ENCODE measurements around the gene PDE4A. TPM values are rescaled to one million over a fixed set of nuclear protein-coding genes. Genes with fewer than 3 reads are reported as not detected.

The PDE4A gene
- total RNA-seq, 1 experiment from 2014 or later = 10.4 TPM

- Histone ChIP-seq H3K9me3 (ENCODE audit: insufficient read depth, low read depth) (no peaks in the 10 kb centered on the region), H3K9me2 (ENCODE audit: insufficient read depth) (no peaks in the 10 kb centered on the region), H3K4me3 (peak overlapping the region; percentile 43; the same call in 1 of the 2 replicates), H3K27ac (no peak overlapping the region), H3K36me3 (ENCODE audit: low read depth) (no peaks in the 10 kb centered on the region), H3K79me2 (ENCODE audit: low read depth) (no peaks in the 10 kb centered on the region), H3K4me2 (peak overlapping the region; percentile 79), H2AFZ (no peak overlapping the region), H3F3A (ENCODE audit: insufficient read depth, low read depth) (peaks cover 29% of the 10 kb centered on the region), H3K27me3 (ENCODE audit: insufficient read depth, low read depth) (peaks cover 36% of the 10 kb centered on the region), H3K4me1 (replicated peaks; ENCODE audit: insufficient read depth) (0 out of 2 replicates have a peak, but pooled peaks cover 9% of the 10 kb centered on the region), H4K20me1 (ENCODE audit: insufficient read depth) (no peaks in the 10 kb centered on the region)
- TF ChIP-seq EZH2 (IDR thresholded peaks at IDR 0.05; ENCODE audit: low read depth) (no peak), CTCF (conservative IDR thresholded peaks at IDR 0.05) (no peak)
- ChIA-PET CTCF (interaction anchor here (0.6 to 0.7 kb wide), 5 partner anchors 14 to 988 kb away, joined by 3 to 10 read pairs (median 4); no protein-coding TSS in a partner anchor), POLR2A (ENCODE audit: unreplicated experiment) (interaction anchor here (0.6 kb wide), 3 partner anchors 9 to 124 kb away, joined by 4 to 14 read pairs (median 13); no protein-coding TSS in a partner anchor)
- peak in 1 of 2 experiments; percentile 60 for DNase-seq
- no TSS peak for BruUV-seq (replicated peaks)
- intact Hi-C loops (cut with micrococcal nuclease; ENCODE audit: unreplicated experiment) = no loop called here
These were observed 11.8 kb downstream of the PDE4A start for GRCh38 chr19:10431943-10432735.

- Histone ChIP-seq H3F3A (ENCODE audit: insufficient read depth, low read depth) (peaks cover 29% of the 10 kb centered on the region), H3K27me3 (ENCODE audit: insufficient read depth, low read depth) (peaks cover 36% of the 10 kb centered on the region), H3K4me3 (no peak overlapping the region), H3K27ac (no peak overlapping the region), H3K79me2 (ENCODE audit: low read depth) (no peaks in the 10 kb centered on the region), H2AFZ (no peak overlapping the region), H3K9me2 (ENCODE audit: insufficient read depth) (no peaks in the 10 kb centered on the region), H3K9me3 (ENCODE audit: insufficient read depth, low read depth) (no peaks in the 10 kb centered on the region), H3K36me3 (ENCODE audit: low read depth) (no peaks in the 10 kb centered on the region), H3K4me1 (replicated peaks; ENCODE audit: insufficient read depth) (0 out of 2 replicates have a peak, but pooled peaks cover 9% of the 10 kb centered on the region), H4K20me1 (ENCODE audit: insufficient read depth) (no peaks in the 10 kb centered on the region), H3K4me2 (peak overlapping the region; percentile 79; the same call in 1 of the 2 replicates)
- CTCF ChIA-PET = interaction anchor here (0.6 kb wide), 1 partner anchor 40 kb away, joined by 12 read pairs; no protein-coding TSS in a partner anchor
- intact Hi-C loops (cut with micrococcal nuclease; ENCODE audit: unreplicated experiment) = no loop called here
- BruUV-seq (replicated peaks) = TSS peak; percentile 15
- TF ChIP-seq EZH2 (IDR thresholded peaks at IDR 0.05; ENCODE audit: low read depth) (no peak), CTCF (conservative IDR thresholded peaks at IDR 0.05) (no peak)
- no peak for DNase-seq
- POLR2A ChIA-PET (ENCODE audit: unreplicated experiment) = no interaction called here
These were observed 12.4 kb downstream of the PDE4A start for GRCh38 chr19:10432736-10433130.

GRCh38 chr19:10433131-10433536 is 12.8 kb downstream of the PDE4A start:
- H3K9me3 ChIP-seq (ENCODE audit: insufficient read depth, low read depth) = no peaks in the 10 kb centered on the region
- peaks cover 34% of the 10 kb centered on the region for H3K27me3 ChIP-seq (ENCODE audit: insufficient read depth, low read depth)
- H3K27ac ChIP-seq = no peak overlapping the region
- 0 out of 2 replicates have a peak, but pooled peaks cover 9% of the 10 kb centered on the region for H3K4me1 ChIP-seq (replicated peaks; ENCODE audit: insufficient read depth)
- H4K20me1 ChIP-seq (ENCODE audit: insufficient read depth) = no peaks in the 10 kb centered on the region
- no peaks in the 10 kb centered on the region for H3K79me2 ChIP-seq (ENCODE audit: low read depth)
- CTCF ChIA-PET = interaction anchor here (0.6 kb wide), 1 partner anchor 39 kb away, joined by 12 read pairs; no protein-coding TSS in a partner anchor
- no peak overlapping the region for H3K4me3 ChIP-seq
- H3K4me2 ChIP-seq = no peak overlapping the region
- peaks cover 29% of the 10 kb centered on the region for H3F3A ChIP-seq (ENCODE audit: insufficient read depth, low read depth)
- no peaks in the 10 kb centered on the region for H3K36me3 ChIP-seq (ENCODE audit: low read depth)
- BruUV-seq (replicated peaks) = no TSS peak
- no peak for DNase-seq
- TF ChIP-seq EZH2 (IDR thresholded peaks at IDR 0.05; ENCODE audit: low read depth) (no peak), CTCF (conservative IDR thresholded peaks at IDR 0.05) (no peak)
- POLR2A ChIA-PET (ENCODE audit: unreplicated experiment) = no interaction called here
- H2AFZ ChIP-seq = no peak overlapping the region
- H3K9me2 ChIP-seq (ENCODE audit: insufficient read depth) = no peaks in the 10 kb centered on the region
- intact Hi-C loops (cut with micrococcal nuclease; ENCODE audit: unreplicated experiment) = no loop called here

All from PC-9 (cell line).